PC-3 (cell line): ENCODE results near the gene TBC1D24.

Experiments
- EZH2 ChIP-seq: fragments of 300-600 bp; sonication (generic); IDR thresholded peaks from one replicate; pipeline ENCODE4 v1.6.1; 2017; ENCODE audit warnings: antibody characterized with exemption, mild to moderate bottlenecking, low read length; ENCODE audit not compliant: unreplicated experiment
- EZH2phosphoT487 ChIP-seq: fragments of 300-600 bp; sonication (generic); IDR thresholded peaks from 2 replicates; pipeline ENCODE4 v1.6.1; 2018; ENCODE audit warnings: mild to moderate bottlenecking, antibody characterized with exemption, low read length, borderline replicate concordance
- TF ChIP-seq, protein P1 (sequence below): fragments of 300-600 bp; sonication (generic); conservative IDR thresholded peaks from 2 replicates; pipeline ENCODE4 v1.5.1; 2017; ENCODE audit warnings: antibody characterized with exemption, low read depth, mild to moderate bottlenecking, low read length

DNA sequence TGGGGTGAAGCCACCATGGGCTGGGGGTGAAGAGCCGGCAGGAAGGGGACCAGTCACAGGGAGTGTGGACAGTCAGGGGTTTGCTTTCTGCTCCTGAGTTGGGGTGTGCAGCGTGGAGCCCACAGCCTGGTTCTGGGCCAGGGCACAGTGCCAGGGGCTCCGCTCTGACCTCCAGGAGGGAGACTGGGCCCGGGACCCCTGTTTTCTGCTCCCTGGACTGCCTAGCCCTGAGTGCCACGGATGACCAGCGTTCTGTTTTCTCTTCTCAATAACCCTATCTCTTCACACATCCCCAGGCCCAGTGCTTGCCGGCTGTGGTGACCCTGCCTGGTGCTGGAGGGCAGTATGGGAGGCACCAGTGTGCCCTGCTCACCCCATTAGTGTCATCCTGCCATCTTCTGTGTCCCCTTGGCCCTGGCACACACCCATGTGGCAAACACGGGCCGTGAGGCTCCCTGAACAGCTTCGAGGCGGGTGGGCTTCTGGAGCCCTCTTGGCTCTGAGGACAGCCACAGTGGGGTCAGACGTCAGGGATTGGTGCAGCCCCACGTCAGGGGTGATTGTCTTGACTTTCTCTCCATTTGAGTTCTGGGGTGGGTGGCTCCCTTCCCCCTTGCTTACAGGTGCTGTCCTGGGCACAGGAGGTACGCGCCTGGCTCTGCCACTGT is 55.2 kb downstream of the TBC1D24 start:
- TF ChIP-seq, protein P1, sequence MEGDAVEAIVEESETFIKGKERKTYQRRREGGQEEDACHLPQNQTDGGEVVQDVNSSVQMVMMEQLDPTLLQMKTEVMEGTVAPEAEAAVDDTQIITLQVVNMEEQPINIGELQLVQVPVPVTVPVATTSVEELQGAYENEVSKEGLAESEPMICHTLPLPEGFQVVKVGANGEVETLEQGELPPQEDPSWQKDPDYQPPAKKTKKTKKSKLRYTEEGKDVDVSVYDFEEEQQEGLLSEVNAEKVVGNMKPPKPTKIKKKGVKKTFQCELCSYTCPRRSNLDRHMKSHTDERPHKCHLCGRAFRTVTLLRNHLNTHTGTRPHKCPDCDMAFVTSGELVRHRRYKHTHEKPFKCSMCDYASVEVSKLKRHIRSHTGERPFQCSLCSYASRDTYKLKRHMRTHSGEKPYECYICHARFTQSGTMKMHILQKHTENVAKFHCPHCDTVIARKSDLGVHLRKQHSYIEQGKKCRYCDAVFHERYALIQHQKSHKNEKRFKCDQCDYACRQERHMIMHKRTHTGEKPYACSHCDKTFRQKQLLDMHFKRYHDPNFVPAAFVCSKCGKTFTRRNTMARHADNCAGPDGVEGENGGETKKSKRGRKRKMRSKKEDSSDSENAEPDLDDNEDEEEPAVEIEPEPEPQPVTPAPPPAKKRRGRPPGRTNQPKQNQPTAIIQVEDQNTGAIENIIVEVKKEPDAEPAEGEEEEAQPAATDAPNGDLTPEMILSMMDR, result no peak
- TF ChIP-seq EZH2 (no peak), EZH2phosphoT487 (no peak)
